IMR-90 (cell line): ENCODE results near the gene KBTBD8. TPM values are rescaled to one million over a fixed set of nuclear protein-coding genes. Genes with fewer than 3 reads are reported as not detected.

ENCODE experiments used
- ATAC-seq: fragments of 200-7000 bp; cut with Tn5 transposase; 2 replicates; pipeline ENCODE4 v1.9.1; 2020; ENCODE audit warnings: low read depth, mild to moderate bottlenecking, moderate library complexity
- BruUV-seq: library from RNA; stranded (reverse); fragments of 400-500 nt; replicated peaks from 2 replicates; lab custom pipeline; 2021; lab: Mats Ljungman, UMichigan
- CTCF ChIA-PET: fragments of 300-600 bp; formaldehyde crosslinking; extraction: SDS; loops from one replicate; lab custom pipeline; 2021; ENCODE audit warnings: antibody characterized with exemption; lab: Yijun Ruan, JAX
- POLR2A ChIA-PET: fragments of 300-600 bp; sonication (Branson Sonifier 250); formaldehyde crosslinking; loops from one replicate; lab custom pipeline; 2022; ENCODE audit warnings: antibody characterized with exemption; ENCODE audit not compliant: unreplicated experiment; lab: Charles Lee
- DNase-seq: peaks from one replicate; pipeline ENCODE4 v3.0.0; 2013
- H2AFZ ChIP-seq: replicated peaks from 2 replicates; pipeline ENCODE3; 2013; ENCODE audit warnings: low read length, mild to moderate bottlenecking; ENCODE audit not compliant: poor library complexity
- H2AK5ac ChIP-seq: 2 replicates; pipeline ENCODE4 v1.6.1; 2013; ENCODE audit warnings: low read depth, low read length, inconsistent platforms
- H2AK9ac ChIP-seq: replicated peaks from 2 replicates; pipeline ENCODE3; 2013; ENCODE audit warnings: mild to moderate bottlenecking, low read depth, low read length, moderate library complexity; ENCODE audit not compliant: poor library complexity
- H2BK120ac ChIP-seq: 2 replicates; pipeline ENCODE4 v1.6.1; 2013; ENCODE audit warnings: low read depth, low read length, inconsistent platforms
- H2BK15ac ChIP-seq: 3 replicates; pipeline ENCODE4 v1.6.1; 2013; ENCODE audit warnings: low read depth, low read length, inconsistent platforms
- H2BK20ac ChIP-seq: 2 replicates; pipeline ENCODE4 v1.6.1; 2013; ENCODE audit warnings: low read depth, mild to moderate bottlenecking, inconsistent platforms, low read length, moderate library complexity
- H2BK5ac ChIP-seq: 2 replicates; pipeline ENCODE4 v1.6.1; 2013; ENCODE audit warnings: mild to moderate bottlenecking, low read depth, low read length, inconsistent platforms; ENCODE audit not compliant: poor library complexity, severe bottlenecking
- H3K14ac ChIP-seq: replicated peaks from 2 replicates; pipeline ENCODE4 v1.6.1; 2013; ENCODE audit warnings: low read depth, low read length, inconsistent platforms
- H3K18ac ChIP-seq: 2 replicates; pipeline ENCODE4 v1.6.1; 2013; ENCODE audit warnings: low read depth, low read length, control low read depth
- H3K23ac ChIP-seq: 2 replicates; pipeline ENCODE4 v1.6.1; 2013; ENCODE audit warnings: low read depth, low read length, inconsistent platforms
- H3K27ac ChIP-seq: 2 replicates; pipeline ENCODE4 v1.5.1; 2013; ENCODE audit warnings: mild to moderate bottlenecking, control low read depth, low read length; ENCODE audit not compliant: insufficient read depth
- H3K27me3 ChIP-seq: 2 replicates; pipeline ENCODE4 v1.6.1; 2013; ENCODE audit warnings: low read length; ENCODE audit not compliant: control insufficient read depth, insufficient read depth
- H3K36me3 ChIP-seq: 2 replicates; pipeline ENCODE4 v1.6.1; 2013; ENCODE audit warnings: low read length, mixed read lengths; ENCODE audit not compliant: control insufficient read depth, insufficient read depth
- H3K4ac ChIP-seq: 2 replicates; pipeline ENCODE4 v1.6.1; 2013; ENCODE audit warnings: low read depth, low read length, inconsistent platforms
- H3K4me1 ChIP-seq: 2 replicates; pipeline ENCODE4 v1.6.1; 2013; ENCODE audit warnings: low read length, mixed read lengths; ENCODE audit not compliant: control insufficient read depth, insufficient read depth
- H3K4me2 ChIP-seq: 2 replicates; pipeline ENCODE4 v1.6.1; 2013; ENCODE audit warnings: low read depth, mild to moderate bottlenecking, control low read depth, low read length, moderate library complexity
- H3K4me3 ChIP-seq: 2 replicates; pipeline ENCODE4 v1.5.1; 2013; ENCODE audit warnings: low read depth, mild to moderate bottlenecking, control low read depth, low read length, moderate library complexity; ENCODE audit not compliant: insufficient read depth
- H3K56ac ChIP-seq: 2 replicates; pipeline ENCODE4 v1.6.1; 2013; ENCODE audit warnings: low read length, inconsistent platforms; ENCODE audit not compliant: insufficient read depth; ENCODE audit errors: extremely low read depth
- H3K79me1 ChIP-seq, 2 experiments: 2 replicates each; pipeline ENCODE4 v1.6.1; 2013; ENCODE audit warnings: low read length in 2 of 2, inconsistent platforms in 1 of 2, low read depth in 1 of 2
- H3K9ac ChIP-seq: 2 replicates; pipeline ENCODE4 v1.6.1; 2013; ENCODE audit warnings: low read depth, low read length, control low read depth
- H3K9me1 ChIP-seq: 2 replicates; pipeline ENCODE4 v1.6.1; 2013; ENCODE audit warnings: low read length, inconsistent platforms; ENCODE audit not compliant: insufficient read depth
- H3K9me3 ChIP-seq: 2 replicates; pipeline ENCODE4 v1.6.1; 2013; ENCODE audit warnings: low read length; ENCODE audit not compliant: control insufficient read depth, insufficient read depth
- H4K20me1 ChIP-seq: 2 replicates; pipeline ENCODE4 v1.6.1; 2013; ENCODE audit warnings: low read length, inconsistent platforms; ENCODE audit not compliant: insufficient read depth
- H4K5ac ChIP-seq: 2 replicates; pipeline ENCODE4 v1.6.1; 2013; ENCODE audit warnings: mild to moderate bottlenecking, low read depth, low read length, control low read depth
- H4K8ac ChIP-seq, 2 experiments: 2 replicates each; pipeline ENCODE4 v1.6.1; 2013; ENCODE audit warnings: low read depth in 2 of 2, low read length in 2 of 2, control low read depth in 1 of 2, inconsistent platforms in 1 of 2
- H4K91ac ChIP-seq: 2 replicates; pipeline ENCODE4 v1.6.1; 2013; ENCODE audit warnings: low read depth, low read length, inconsistent platforms; ENCODE audit not compliant: insufficient read depth
- CEBPB ChIP-seq: IDR thresholded peaks from 2 replicates; pipeline ENCODE4 v1.6.1; 2012; ENCODE audit warnings: low read depth, low read length, improper control_type of control experiment
- FOS ChIP-seq: fragments of 150-350 bp; IDR thresholded peaks from 2 replicates; pipeline ENCODE4 v1.6.1; 2016; ENCODE audit warnings: low read depth, low read length
- MAZ ChIP-seq: IDR thresholded peaks from 2 replicates; pipeline ENCODE4 v1.6.1; 2012; ENCODE audit warnings: low read depth, mild to moderate bottlenecking, low read length, improper control_type of control experiment, moderate library complexity, borderline replicate concordance
- NFE2L2 ChIP-seq: fragments of 150-350 bp; IDR thresholded peaks from 2 replicates; pipeline ENCODE4 v1.6.1; 2016; ENCODE audit warnings: low read depth, mild to moderate bottlenecking, low read length
- POLR2A ChIP-seq: IDR thresholded peaks from 2 replicates; pipeline ENCODE4 v1.6.1; 2012; ENCODE audit warnings: mild to moderate bottlenecking, low read depth, low read length
- RAD21 ChIP-seq: IDR thresholded peaks from 2 replicates; pipeline ENCODE4 v1.6.1; 2012; ENCODE audit warnings: low read length, improper control_type of control experiment
- RCOR1 ChIP-seq: IDR thresholded peaks from 2 replicates; pipeline ENCODE4 v1.6.1; 2012; ENCODE audit warnings: mild to moderate bottlenecking, low read length, improper control_type of control experiment; ENCODE audit not compliant: insufficient replicate concordance
- SMC3 ChIP-seq: fragments of 150-350 bp; IDR thresholded peaks from 2 replicates; pipeline ENCODE4 v1.6.1; 2016; ENCODE audit warnings: low read depth, mild to moderate bottlenecking, antibody characterized with exemption, low read length, moderate library complexity
- WGBS, 2 experiments: methylation state at CpG; one replicate each; pipeline versions ENCODE4 v1.1.5 to v1.1.7; 2013; ENCODE audit warnings: missing lambda C conversion rate in 2 of 2; ENCODE audit not compliant: insufficient read length in 1 of 2; ENCODE audit errors: extremely low coverage in 2 of 2; 5-methylcytosine and 5-hydroxymethylcytosine counted together
- dilution Hi-C: fragments of 300-500 bp; cut with HindIII; formaldehyde crosslinking; loops from one replicate; pipeline ENCODE4 v1.14.3; 2018; ENCODE audit warnings: low sequenced_read_pairs; ENCODE audit not compliant: unreplicated experiment
- in situ Hi-C: fragments of 300-500 bp; cut with MboI; formaldehyde crosslinking; loops from 3 replicates; pipeline ENCODE4 v1.14.3; 2019; ENCODE audit warnings: low sequenced_read_pairs, inconsistent platforms, mixed read lengths
- intact Hi-C: fragments of 100-400 bp; cut with micrococcal nuclease; formaldehyde crosslinking; loops from 2 replicates; pipeline ENCODE4 v1.10.0; 2022
- polyA plus RNA-seq, 3 experiments: library from polyadenylated mRNA; depleted of rRNA; stranded (reverse); fragments of >200 nt; gene quantifications; 2 replicates each; pipeline ENCODE4 v1.2.3, GENCODE V29; 2012; ENCODE audit warnings: low replicate concordance in 1 of 3
- total RNA-seq: library from RNA; depleted of rRNA; stranded (reverse); fragments of >200 nt; gene quantifications from 2 replicates; pipeline ENCODE4 v1.2.3, GENCODE V29; 2012
- TF ChIP-seq, protein P1 (sequence below): fragments of 150-350 bp; IDR thresholded peaks from 2 replicates; pipeline ENCODE4 v1.6.1; 2017; ENCODE audit warnings: mild to moderate bottlenecking, antibody characterized with exemption, low read length, low read depth
- TF ChIP-seq, protein P2 (sequence below): fragments of 150-350 bp; IDR thresholded peaks from 2 replicates; pipeline ENCODE4 v1.6.1; 2016; ENCODE audit warnings: low read depth, mild to moderate bottlenecking, low read length, moderate library complexity, borderline replicate concordance
- TF ChIP-seq, protein P3 (sequence below): conservative IDR thresholded peaks from 2 replicates; pipeline ENCODE4 v1.5.1; 2012; ENCODE audit warnings: mild to moderate bottlenecking, low read depth, low read length, improper control_type of control experiment

The KBTBD8 gene
- total and polyA plus RNA-seq, 2 of the 4 experiments (the other 2 are of a cell fraction), result 1.5 to 8.6 TPM

DNA sequence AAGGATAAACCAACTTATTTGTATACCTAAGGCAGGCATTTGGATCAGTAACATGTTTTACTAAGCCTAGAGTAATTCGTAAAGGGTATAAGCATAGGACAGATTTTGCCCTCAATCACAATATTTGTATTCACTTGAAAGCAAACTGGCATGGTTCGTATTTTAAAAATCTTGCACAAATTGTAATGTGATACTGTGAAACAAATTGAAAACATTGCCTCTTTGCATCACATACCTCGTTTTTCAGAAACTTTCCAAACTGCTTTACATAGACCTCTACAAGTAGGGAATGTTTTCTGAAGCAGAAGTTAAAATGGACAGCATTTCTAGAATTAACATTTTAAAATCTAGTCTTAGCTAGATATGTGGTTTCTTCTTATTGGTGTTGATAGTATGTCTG, 11.6 kb downstream of the KBTBD8 start:
- no peak overlapping the region for H2BK15ac ChIP-seq
- peaks cover 4% of the 10 kb centered on the region; the same call in 1 of the 2 replicates for H3K9me1 ChIP-seq
- no peak overlapping the region for H3K4me2 ChIP-seq
- H3K9ac ChIP-seq, result no peak overlapping the region
- H3K27ac ChIP-seq, result no peak overlapping the region
- H2AFZ ChIP-seq, result no peak overlapping the region
- peaks cover 9 to 16% of the 10 kb centered on the region in 2 experiments for H3K79me1 ChIP-seq
- H3K27me3 ChIP-seq, result no peaks in the 10 kb centered on the region
- H3K4ac ChIP-seq, result no peak overlapping the region
- no peak for ATAC-seq
- H3K14ac ChIP-seq, result no peak overlapping the region
- in situ Hi-C loops, result no loop called here
- H2BK120ac ChIP-seq, result no peak overlapping the region
- CTCF ChIA-PET, result interaction anchor here (0.6 kb wide), 1 partner anchor 9 kb away, joined by 3 read pairs; no protein-coding TSS in a partner anchor
- no peak for DNase-seq
- H3K36me3 ChIP-seq, result no peaks in the 10 kb centered on the region
- H2AK9ac ChIP-seq, result no peak overlapping the region
- H3K4me1 ChIP-seq, result no peaks in the 10 kb centered on the region; the same call in 1 of the 2 replicates
- no peak overlapping the region for H4K8ac ChIP-seq
- no CpG with 5 or more reads among the region's 3 CpGs for WGBS, 2 experiments
- TF ChIP-seq RAD21 (no peak), CEBPB (no peak), MAZ (no peak), POLR2A (no peak), FOS (no peak), SMC3 (no peak), RCOR1 (no peak), NFE2L2 (no peak)
- TF ChIP-seq, protein P1, sequence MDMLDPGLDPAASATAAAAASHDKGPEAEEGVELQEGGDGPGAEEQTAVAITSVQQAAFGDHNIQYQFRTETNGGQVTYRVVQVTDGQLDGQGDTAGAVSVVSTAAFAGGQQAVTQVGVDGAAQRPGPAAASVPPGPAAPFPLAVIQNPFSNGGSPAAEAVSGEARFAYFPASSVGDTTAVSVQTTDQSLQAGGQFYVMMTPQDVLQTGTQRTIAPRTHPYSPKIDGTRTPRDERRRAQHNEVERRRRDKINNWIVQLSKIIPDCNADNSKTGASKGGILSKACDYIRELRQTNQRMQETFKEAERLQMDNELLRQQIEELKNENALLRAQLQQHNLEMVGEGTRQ, result no peak
- TF ChIP-seq, protein P2, sequence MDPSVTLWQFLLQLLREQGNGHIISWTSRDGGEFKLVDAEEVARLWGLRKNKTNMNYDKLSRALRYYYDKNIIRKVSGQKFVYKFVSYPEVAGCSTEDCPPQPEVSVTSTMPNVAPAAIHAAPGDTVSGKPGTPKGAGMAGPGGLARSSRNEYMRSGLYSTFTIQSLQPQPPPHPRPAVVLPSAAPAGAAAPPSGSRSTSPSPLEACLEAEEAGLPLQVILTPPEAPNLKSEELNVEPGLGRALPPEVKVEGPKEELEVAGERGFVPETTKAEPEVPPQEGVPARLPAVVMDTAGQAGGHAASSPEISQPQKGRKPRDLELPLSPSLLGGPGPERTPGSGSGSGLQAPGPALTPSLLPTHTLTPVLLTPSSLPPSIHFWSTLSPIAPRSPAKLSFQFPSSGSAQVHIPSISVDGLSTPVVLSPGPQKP, result no peak
- TF ChIP-seq, protein P3, sequence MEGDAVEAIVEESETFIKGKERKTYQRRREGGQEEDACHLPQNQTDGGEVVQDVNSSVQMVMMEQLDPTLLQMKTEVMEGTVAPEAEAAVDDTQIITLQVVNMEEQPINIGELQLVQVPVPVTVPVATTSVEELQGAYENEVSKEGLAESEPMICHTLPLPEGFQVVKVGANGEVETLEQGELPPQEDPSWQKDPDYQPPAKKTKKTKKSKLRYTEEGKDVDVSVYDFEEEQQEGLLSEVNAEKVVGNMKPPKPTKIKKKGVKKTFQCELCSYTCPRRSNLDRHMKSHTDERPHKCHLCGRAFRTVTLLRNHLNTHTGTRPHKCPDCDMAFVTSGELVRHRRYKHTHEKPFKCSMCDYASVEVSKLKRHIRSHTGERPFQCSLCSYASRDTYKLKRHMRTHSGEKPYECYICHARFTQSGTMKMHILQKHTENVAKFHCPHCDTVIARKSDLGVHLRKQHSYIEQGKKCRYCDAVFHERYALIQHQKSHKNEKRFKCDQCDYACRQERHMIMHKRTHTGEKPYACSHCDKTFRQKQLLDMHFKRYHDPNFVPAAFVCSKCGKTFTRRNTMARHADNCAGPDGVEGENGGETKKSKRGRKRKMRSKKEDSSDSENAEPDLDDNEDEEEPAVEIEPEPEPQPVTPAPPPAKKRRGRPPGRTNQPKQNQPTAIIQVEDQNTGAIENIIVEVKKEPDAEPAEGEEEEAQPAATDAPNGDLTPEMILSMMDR, result no peak
- H3K18ac ChIP-seq, result no peak overlapping the region
- no peak overlapping the region for H3K56ac ChIP-seq
- dilution Hi-C loops, result no loop called here
- no peak overlapping the region for H4K5ac ChIP-seq
- H4K91ac ChIP-seq, result no peak overlapping the region
- H3K23ac ChIP-seq, result no peak overlapping the region
- intact Hi-C loops, result no loop called here
- no peaks in the 10 kb centered on the region for H4K20me1 ChIP-seq
- no peak overlapping the region for H2BK5ac ChIP-seq
- no peak overlapping the region for H2BK20ac ChIP-seq
- no peak overlapping the region for H3K4me3 ChIP-seq
- no peak overlapping the region for H2AK5ac ChIP-seq
- POLR2A ChIA-PET, result no interaction called here
- no TSS peak for BruUV-seq
- no peaks in the 10 kb centered on the region for H3K9me3 ChIP-seq
